Neuronal stem cell (in vitro differentiated cells): Measurements from ENCODE around the gene ZCRB1.

ENCODE experiments used
- DNase-seq: peaks from one replicate; pipeline ENCODE4 v3.0.0-alpha.2; 2013; ENCODE audit warnings: low spot score
- H2AFZ ChIP-seq: one replicate; pipeline ENCODE4 v1.6.1; 2013; ENCODE audit warnings: mild to moderate bottlenecking, low read length, inconsistent platforms
- H2AK5ac ChIP-seq: 2 replicates; pipeline ENCODE4 v1.6.1; 2013; ENCODE audit warnings: low read depth, mild to moderate bottlenecking, inconsistent platforms, low read length, moderate library complexity, mixed read lengths
- H2BK120ac ChIP-seq: 2 replicates; pipeline ENCODE4 v1.6.1; 2013; ENCODE audit warnings: low read depth, mild to moderate bottlenecking, inconsistent platforms, low read length, moderate library complexity, mixed read lengths
- H2BK12ac ChIP-seq: one replicate; pipeline ENCODE4 v1.6.1; 2013; ENCODE audit warnings: low read length, inconsistent platforms
- H2BK15ac ChIP-seq: 2 replicates; pipeline ENCODE4 v1.6.1; 2013; ENCODE audit warnings: mild to moderate bottlenecking, low read length, inconsistent platforms, mixed read lengths
- H2BK5ac ChIP-seq: one replicate; pipeline ENCODE4 v1.6.1; 2013; ENCODE audit warnings: inconsistent platforms, mild to moderate bottlenecking, low read length, moderate library complexity
- H3K14ac ChIP-seq: one replicate; pipeline ENCODE4 v1.6.1; 2013; ENCODE audit warnings: low read length, inconsistent platforms
- H3K18ac ChIP-seq: 2 replicates; pipeline ENCODE4 v1.6.1; 2013; ENCODE audit warnings: low read length, inconsistent platforms
- H3K23ac ChIP-seq: 2 replicates; pipeline ENCODE4 v1.6.1; 2013; ENCODE audit warnings: low read depth, mild to moderate bottlenecking, mixed read lengths, low read length, inconsistent platforms; ENCODE audit not compliant: poor library complexity
- H3K27ac ChIP-seq: replicated peaks from 3 replicates; pipeline ENCODE4 v1.5.1; 2013; ENCODE audit warnings: low read length, inconsistent platforms
- H3K27me3 ChIP-seq, 3 experiments: 2 replicates each; pipeline ENCODE4 v1.6.1; 2013; ENCODE audit warnings: low read length in 3 of 3, mild to moderate bottlenecking in 2 of 3, inconsistent platforms in 1 of 3, low read depth in 1 of 3, mixed read lengths in 1 of 3, moderate library complexity in 1 of 3; ENCODE audit not compliant: control insufficient read depth in 3 of 3, insufficient read depth in 3 of 3
- H3K36me3 ChIP-seq, 2 donors: replicated peaks in 1 of 2; 2 replicates each; pipeline ENCODE4 v1.6.1; 2013; ENCODE audit warnings: low read length in 2 of 2; ENCODE audit not compliant: control insufficient read depth in 2 of 2, insufficient read depth in 2 of 2
- H3K4ac ChIP-seq: 2 replicates; pipeline ENCODE4 v1.6.1; 2013; ENCODE audit warnings: inconsistent platforms, mild to moderate bottlenecking, low read length, moderate library complexity
- H3K4me1 ChIP-seq, 2 donors: 1 replicate in 1 of 2; 2 replicates in 1 of 2; pipeline ENCODE4 v1.6.1; 2013; ENCODE audit warnings: low read length in 2 of 2, low read depth in 1 of 2; ENCODE audit not compliant: control insufficient read depth in 2 of 2, insufficient read depth in 1 of 2
- H3K4me2 ChIP-seq: one replicate; pipeline ENCODE4 v1.6.1; 2013; ENCODE audit warnings: mild to moderate bottlenecking, low read length, inconsistent platforms; ENCODE audit not compliant: insufficient read depth, poor library complexity, severe bottlenecking
- H3K4me3 ChIP-seq, 2 donors: 2 replicates each; pipeline ENCODE4 v1.5.1; 2013; ENCODE audit warnings: low read length in 2 of 2, mild to moderate bottlenecking in 2 of 2, inconsistent platforms in 1 of 2, moderate library complexity in 1 of 2
- H3K79me1 ChIP-seq: one replicate; pipeline ENCODE4 v1.6.1; 2013; ENCODE audit warnings: low read depth, mild to moderate bottlenecking, inconsistent platforms, low read length, moderate library complexity
- H3K9ac ChIP-seq: one replicate; pipeline ENCODE4 v1.6.1; 2013; ENCODE audit warnings: mild to moderate bottlenecking, low read depth, low read length, inconsistent platforms; ENCODE audit not compliant: poor library complexity
- H3K9me3 ChIP-seq, 2 donors: replicated peaks in 1 of 2; 2 replicates each; pipeline versions ENCODE3 to v1.6.1; 2013; ENCODE audit warnings: low read length in 2 of 2, mild to moderate bottlenecking in 2 of 2, inconsistent platforms in 1 of 2, low read depth in 1 of 2, mixed read lengths in 1 of 2, moderate library complexity in 1 of 2; ENCODE audit not compliant: control insufficient read depth in 2 of 2, insufficient read depth in 1 of 2
- H4K8ac ChIP-seq: one replicate; pipeline ENCODE4 v1.6.1; 2013; ENCODE audit warnings: low read depth, mild to moderate bottlenecking, inconsistent platforms, low read length, moderate library complexity
- H4K91ac ChIP-seq: one replicate; pipeline ENCODE4 v1.6.1; 2013; ENCODE audit warnings: low read length, low read depth, mild to moderate bottlenecking, inconsistent platforms; ENCODE audit not compliant: poor library complexity
- WGBS, 2 donors: extraction: QIAGEN DNeasy Blood & Tissue Kit; methylation state at CpG; one replicate each; pipeline ENCODE4 v1.1.7; 2013; ENCODE audit warnings: missing lambda C conversion rate in 2 of 2, mixed read lengths in 1 of 2; ENCODE audit not compliant: insufficient read length in 2 of 2, insufficient replicate concordance in 1 of 2; ENCODE audit errors: extremely low coverage in 2 of 2; 5-methylcytosine and 5-hydroxymethylcytosine counted together

Gene ZCRB1

GRCh38 chr12:42284876-42285275, 41.0 kb downstream of the ZCRB1 start:
- Histone ChIP-seq H2AK5ac (no peak overlapping the region), H3K27me3 (no peaks in the 10 kb centered on the region), H2BK15ac (no peak overlapping the region), H3K9me3 (no peaks in the 10 kb centered on the region), H3K4me3 (no peak overlapping the region), H4K91ac (no peak overlapping the region), H2BK5ac (no peak overlapping the region), H3K18ac (no peak overlapping the region), H3K4ac (no peak overlapping the region), H3K79me1 (no peaks in the 10 kb centered on the region), H2BK12ac (no peak overlapping the region), H4K8ac (no peak overlapping the region), H3K4me2 (no peak overlapping the region), H3K23ac (no peak overlapping the region), H3K4me1 (no peaks in the 10 kb centered on the region), H3K9ac (no peak overlapping the region), H2BK120ac (no peak overlapping the region), H3K14ac (no peak overlapping the region), H2AFZ (no peak overlapping the region), H3K36me3 (no peaks in the 10 kb centered on the region), H3K27ac (no peak overlapping the region)
- no peak for DNase-seq
- WGBS, 2 donors = no CpG with 5 or more reads among the region's 2 CpGs

- Histone ChIP-seq H3K4me2 (no peak overlapping the region), H2AK5ac (no peak overlapping the region), H2AFZ (no peak overlapping the region), H4K8ac (no peak overlapping the region), H3K36me3 (no peaks in the 10 kb centered on the region), H2BK5ac (no peak overlapping the region), H3K23ac (no peak overlapping the region), H3K4ac (no peak overlapping the region), H2BK15ac (no peak overlapping the region), H3K79me1 (no peaks in the 10 kb centered on the region), H4K91ac (no peak overlapping the region), H3K27me3 (no peaks in the 10 kb centered on the region), H3K27ac (no peak overlapping the region), H2BK120ac (no peak overlapping the region), H3K4me1 (no peaks in the 10 kb centered on the region), H3K4me3 (no peak overlapping the region), H3K14ac (no peak overlapping the region), H3K9me3 (no peaks in the 10 kb centered on the region), H3K18ac (no peak overlapping the region), H2BK12ac (no peak overlapping the region), H3K9ac (no peak overlapping the region)
- DNase-seq = no peak
- WGBS, 2 donors = no CpG with 5 or more reads among the region's 1 CpG
Measured at GRCh38 chr12:42284157-42284556, 41.7 kb downstream of the ZCRB1 start.

GRCh38 chr12:42283739-42284138, 42.2 kb downstream of the ZCRB1 start:
- no peak for DNase-seq
- Histone ChIP-seq H4K91ac (no peak overlapping the region), H2AFZ (no peak overlapping the region)

GRCh38 chr12:42282294-42282693, 43.6 kb downstream of the ZCRB1 start:
- Histone ChIP-seq H3K27me3 (no peaks in the 10 kb centered on the region), H3K4me2 (no peak overlapping the region), H2BK5ac (no peak overlapping the region), H3K9ac (no peak overlapping the region), H3K23ac (no peak overlapping the region), H3K4ac (no peak overlapping the region), H3K79me1 (no peaks in the 10 kb centered on the region), H3K36me3 (no peaks in the 10 kb centered on the region), H4K91ac (no peak overlapping the region), H2BK15ac (no peak overlapping the region), H2BK12ac (no peak overlapping the region), H3K27ac (no peak overlapping the region), H2AFZ (no peak overlapping the region), H3K14ac (no peak overlapping the region), H2AK5ac (no peak overlapping the region), H3K4me1 (no peaks in the 10 kb centered on the region), H3K4me3 (no peak overlapping the region), H3K9me3 (no peaks in the 10 kb centered on the region), H4K8ac (no peak overlapping the region), H3K18ac (no peak overlapping the region), H2BK120ac (no peak overlapping the region)
- WGBS, 2 donors = no CpG with 5 or more reads among the region's 2 CpGs
- no peak for DNase-seq

More at GRCh38 chr12:42283739-42284138, 42.2 kb downstream of the ZCRB1 start:
- Histone ChIP-seq H2BK120ac (no peak overlapping the region), H2BK12ac (no peak overlapping the region), H3K79me1 (no peaks in the 10 kb centered on the region), H3K4ac (no peak overlapping the region), H3K18ac (no peak overlapping the region), H2BK15ac (no peak overlapping the region), H4K8ac (no peak overlapping the region), H2BK5ac (no peak overlapping the region), H3K27me3 (no peaks in the 10 kb centered on the region), H3K23ac (no peak overlapping the region), H3K4me3 (no peak overlapping the region), H3K9ac (no peak overlapping the region), H3K4me1 (no peaks in the 10 kb centered on the region), H2AK5ac (no peak overlapping the region), H3K14ac (no peak overlapping the region), H3K4me2 (no peak overlapping the region), H3K27ac (no peak overlapping the region), H3K36me3 (no peaks in the 10 kb centered on the region), H3K9me3 (no peaks in the 10 kb centered on the region)
